ENCODE measurements around the gene LHFPL6. TPM values are rescaled to one million over a fixed set of nuclear protein-coding genes. Genes with fewer than 3 reads are reported as not detected.

LHFPL6 gene
- total and polyA plus RNA-seq, 2 experiments from 2014 or later, result 12.1 to 14.1 TPM

GRCh38 chr13:39417131-39417530 is 185.9 kb downstream of the LHFPL6 start:
- Histone ChIP-seq H3K27ac (no peak overlapping the region), H3K4me2 (peak overlapping the region; percentile 60), H4K20me1 (ENCODE audit: insufficient read depth, poor library complexity, severe bottlenecking) (no peaks in the 10 kb centered on the region), H3K4me3 (no peak overlapping the region), H3K36me3 (replicated peaks; ENCODE audit: insufficient read depth, low read depth) (no peaks in the 10 kb centered on the region), H3K79me2 (no peaks in the 10 kb centered on the region), H3K9me3 (ENCODE audit: low read depth) (no peaks in the 10 kb centered on the region), H3K9me2 (replicated peaks; ENCODE audit: insufficient read depth) (no peaks in the 10 kb centered on the region), H3K4me1 (ENCODE audit: insufficient read depth) (peaks cover 6% of the 10 kb centered on the region), H2AFZ (no peak overlapping the region), H3K27me3 (no peaks in the 10 kb centered on the region)
- 41% methylated on average over 5 of the region's 5 CpGs for WGBS (ENCODE audit: low lambda C conversion rate, missing lambda C conversion rate)
- no peak for DNase-seq (ENCODE audit: low spot score)
- TF ChIP-seq EZH2 (IDR thresholded peaks at IDR 0.05; ENCODE audit: borderline replicate concordance), result no peak
- no peak for TF ChIP-seq CTCF (IDR thresholded peaks at IDR 0.05; ENCODE audit: poor library complexity)
- no peak for TF ChIP-seq EZH2phosphoT487 (IDR thresholded peaks at IDR 0.05; ENCODE audit: low read depth, severe bottlenecking, unreplicated experiment)

- Histone ChIP-seq H2AFZ (no peak overlapping the region), H3K4me3 (no peak overlapping the region), H3K9me3 (ENCODE audit: low read depth) (no peaks in the 10 kb centered on the region), H3K27me3 (no peaks in the 10 kb centered on the region), H3K9me2 (replicated peaks; ENCODE audit: insufficient read depth) (no peaks in the 10 kb centered on the region), H4K20me1 (ENCODE audit: insufficient read depth, poor library complexity, severe bottlenecking) (no peaks in the 10 kb centered on the region), H3K79me2 (no peaks in the 10 kb centered on the region), H3K4me1 (ENCODE audit: insufficient read depth) (peaks cover 6% of the 10 kb centered on the region), H3K36me3 (replicated peaks; ENCODE audit: insufficient read depth, low read depth) (no peaks in the 10 kb centered on the region), H3K27ac (no peak overlapping the region), H3K4me2 (peak overlapping the region; percentile 35)
- WGBS (ENCODE audit: low lambda C conversion rate, missing lambda C conversion rate), result 59% methylated on average over 8 of the region's 8 CpGs
- no peak for DNase-seq (ENCODE audit: low spot score)
- TF ChIP-seq CTCF (IDR thresholded peaks at IDR 0.05; ENCODE audit: poor library complexity), result peak; percentile 27
- TF ChIP-seq EZH2 (IDR thresholded peaks at IDR 0.05; ENCODE audit: borderline replicate concordance), result no peak
These were observed 187.8 kb downstream of the LHFPL6 start for GRCh38 chr13:39415008-39415802.

GRCh38 chr13:39414339-39414738 is 188.7 kb downstream of the LHFPL6 start:
- no peaks in the 10 kb centered on the region for H3K9me2 ChIP-seq (replicated peaks; ENCODE audit: insufficient read depth)
- TF ChIP-seq EZH2 (IDR thresholded peaks at IDR 0.05; ENCODE audit: borderline replicate concordance), result no peak
- no peak for TF ChIP-seq EZH2phosphoT487 (IDR thresholded peaks at IDR 0.05; ENCODE audit: low read depth, severe bottlenecking, unreplicated experiment)
- TF ChIP-seq CTCF (IDR thresholded peaks at IDR 0.05; ENCODE audit: poor library complexity), result no peak
- H3K9me3 ChIP-seq (ENCODE audit: low read depth), result no peaks in the 10 kb centered on the region
- H3K4me2 ChIP-seq, result no peak overlapping the region
- no peak overlapping the region for H2AFZ ChIP-seq
- DNase-seq (ENCODE audit: low spot score), result no peak
- no peaks in the 10 kb centered on the region for H3K36me3 ChIP-seq (replicated peaks; ENCODE audit: insufficient read depth, low read depth)
- no peak overlapping the region for H3K27ac ChIP-seq
- H3K79me2 ChIP-seq, result no peaks in the 10 kb centered on the region
- no peaks in the 10 kb centered on the region for H4K20me1 ChIP-seq (ENCODE audit: insufficient read depth, poor library complexity, severe bottlenecking)
- H3K27me3 ChIP-seq, result no peaks in the 10 kb centered on the region
- H3K4me3 ChIP-seq, result no peak overlapping the region
- H3K4me1 ChIP-seq (ENCODE audit: insufficient read depth), result peaks cover 6% of the 10 kb centered on the region

All from hepatocyte (in vitro differentiated cells).